ENCODE data around the gene RMND5A. TPM values are rescaled to one million over a fixed set of nuclear protein-coding genes. Genes with fewer than 3 reads are reported as not detected.

The RMND5A gene
- total and polyA plus RNA-seq, 2 experiments from 2014 or later: 23.0 to 80.8 TPM

DNA sequence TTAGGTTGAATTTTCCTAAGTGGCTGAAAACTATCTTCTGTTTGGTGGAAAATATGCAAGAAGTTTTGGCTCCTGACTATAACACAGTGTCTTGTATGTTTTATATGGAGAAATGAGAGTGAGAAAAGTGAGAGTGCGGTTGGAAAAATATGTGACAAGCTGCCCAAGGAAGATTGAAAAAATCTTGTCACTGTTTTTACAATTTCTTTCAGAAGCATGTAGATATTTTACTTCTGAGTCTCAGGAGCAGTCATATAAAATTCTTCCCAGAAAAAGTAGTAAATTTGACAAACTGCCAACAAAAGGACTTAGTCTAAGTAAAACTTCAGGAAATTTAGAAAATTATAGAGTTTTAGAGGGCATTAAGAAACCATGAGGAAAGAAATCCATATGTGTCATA, 19.4 kb upstream of the RMND5A start:
- Histone ChIP-seq H3K79me2 (no peaks in the 10 kb centered on the region), H3K36me3 (replicated peaks; ENCODE audit: insufficient read depth, low read depth) (no peaks in the 10 kb centered on the region), H3K4me3 (no peak overlapping the region), H3K4me1 (ENCODE audit: insufficient read depth) (peaks cover 4% of the 10 kb centered on the region), H3K9me2 (replicated peaks; ENCODE audit: insufficient read depth) (no peaks in the 10 kb centered on the region), H3K27ac (no peak overlapping the region), H2AFZ (no peak overlapping the region), H3K9me3 (ENCODE audit: low read depth) (no peaks in the 10 kb centered on the region), H3K27me3 (no peaks in the 10 kb centered on the region), H3K4me2 (no peak overlapping the region), H4K20me1 (ENCODE audit: insufficient read depth, poor library complexity, severe bottlenecking) (no peaks in the 10 kb centered on the region)
- WGBS (ENCODE audit: low lambda C conversion rate, missing lambda C conversion rate): 87% methylated on average over 1 of the region's 1 CpG
- no peak for DNase-seq (ENCODE audit: low spot score)
- TF ChIP-seq EZH2 (IDR thresholded peaks at IDR 0.05; ENCODE audit: borderline replicate concordance) (no peak), CTCF (IDR thresholded peaks at IDR 0.05; ENCODE audit: poor library complexity) (no peak), EZH2phosphoT487 (IDR thresholded peaks at IDR 0.05; ENCODE audit: low read depth, severe bottlenecking, unreplicated experiment) (no peak)

DNA sequence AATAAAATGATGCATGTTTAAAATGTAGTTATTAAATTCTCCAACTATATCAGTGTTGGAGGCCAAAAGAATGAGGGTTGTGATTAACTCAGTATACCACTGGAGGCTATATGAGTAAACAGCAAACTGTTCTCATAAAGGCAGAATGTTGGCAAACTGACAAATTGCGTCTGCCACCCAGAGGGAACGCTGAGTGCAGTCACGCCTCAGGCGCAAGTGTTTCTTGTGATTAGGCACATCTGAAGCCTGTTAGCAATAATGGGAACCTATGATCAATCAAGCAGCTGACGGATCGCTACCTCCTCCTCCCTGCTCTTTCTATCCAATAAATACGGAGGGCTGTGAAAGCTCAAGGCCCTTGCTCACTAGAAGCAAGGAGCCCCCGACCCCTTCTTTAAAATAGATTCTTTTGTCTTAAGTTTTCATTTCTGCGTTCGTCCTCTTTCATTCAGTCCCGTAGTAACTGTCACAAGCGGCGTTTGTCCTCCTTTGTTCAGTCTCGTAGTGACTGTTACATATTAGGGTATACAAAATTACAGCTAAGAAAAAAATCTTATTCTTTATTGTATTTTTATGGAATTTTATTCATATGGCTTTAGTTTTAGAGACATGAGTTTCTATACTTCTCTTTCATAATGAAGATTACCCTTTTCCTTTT, 16.3 kb upstream of the RMND5A start:
- no peaks in the 10 kb centered on the region for H3K9me2 ChIP-seq (replicated peaks; ENCODE audit: insufficient read depth)
- TF ChIP-seq EZH2 (IDR thresholded peaks at IDR 0.05; ENCODE audit: borderline replicate concordance) (no peak), EZH2phosphoT487 (IDR thresholded peaks at IDR 0.05; ENCODE audit: low read depth, severe bottlenecking, unreplicated experiment) (no peak), CTCF (IDR thresholded peaks at IDR 0.05; ENCODE audit: poor library complexity) (no peak)
- no peaks in the 10 kb centered on the region for H3K36me3 ChIP-seq (replicated peaks; ENCODE audit: insufficient read depth, low read depth)
- H3K27me3 ChIP-seq: no peaks in the 10 kb centered on the region
- H3K4me2 ChIP-seq: no peak overlapping the region
- H3K9me3 ChIP-seq (ENCODE audit: low read depth): no peaks in the 10 kb centered on the region
- H3K4me1 ChIP-seq (ENCODE audit: insufficient read depth): peaks cover 4% of the 10 kb centered on the region
- H3K4me3 ChIP-seq: no peak overlapping the region
- H2AFZ ChIP-seq: no peak overlapping the region
- WGBS (ENCODE audit: low lambda C conversion rate, missing lambda C conversion rate): 88% methylated on average over 14 of the region's 14 CpGs
- H3K79me2 ChIP-seq: no peaks in the 10 kb centered on the region
- DNase-seq (ENCODE audit: low spot score): peak; percentile 21
- peak overlapping the region; percentile 90 for H3K27ac ChIP-seq
- no peaks in the 10 kb centered on the region for H4K20me1 ChIP-seq (ENCODE audit: insufficient read depth, poor library complexity, severe bottlenecking)

DNA sequence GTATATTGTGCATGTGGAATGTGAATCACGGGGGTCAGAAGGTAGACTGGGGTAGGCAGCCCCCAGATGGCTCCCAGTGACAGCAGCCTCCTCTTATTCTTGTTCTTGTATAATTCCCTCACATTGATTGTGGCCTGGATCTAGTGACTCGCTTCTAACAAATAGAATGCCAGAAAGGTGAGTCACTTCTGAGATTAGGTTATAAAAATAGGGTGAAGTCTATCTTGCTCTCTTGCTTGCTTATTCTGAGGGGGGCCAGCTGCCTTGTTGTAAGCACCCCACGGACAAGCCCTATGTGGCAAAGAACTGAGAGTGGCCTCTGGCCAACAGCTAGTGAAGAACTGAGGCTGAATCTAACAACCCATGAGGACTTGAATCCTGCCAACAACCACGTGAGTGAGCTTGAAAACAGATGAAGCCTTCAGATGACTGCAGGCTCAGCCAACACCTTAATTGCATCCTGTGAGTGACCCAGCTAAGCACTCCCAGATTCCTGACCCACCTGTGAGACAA, 15.6 kb upstream of the RMND5A start:
- no peak overlapping the region for H3K4me3 ChIP-seq
- peak overlapping the region; percentile 90 for H3K27ac ChIP-seq
- no peaks in the 10 kb centered on the region for H3K27me3 ChIP-seq
- H2AFZ ChIP-seq: no peak overlapping the region
- DNase-seq (ENCODE audit: low spot score): peak; percentile 75
- peak overlapping the region; percentile 55 for H3K4me2 ChIP-seq
- H3K79me2 ChIP-seq: no peaks in the 10 kb centered on the region
- no peaks in the 10 kb centered on the region for H3K9me3 ChIP-seq (ENCODE audit: low read depth)
- no peaks in the 10 kb centered on the region for H4K20me1 ChIP-seq (ENCODE audit: insufficient read depth, poor library complexity, severe bottlenecking)
- TF ChIP-seq EZH2 (IDR thresholded peaks at IDR 0.05; ENCODE audit: borderline replicate concordance) (no peak), EZH2phosphoT487 (IDR thresholded peaks at IDR 0.05; ENCODE audit: low read depth, severe bottlenecking, unreplicated experiment) (no peak), CTCF (IDR thresholded peaks at IDR 0.05; ENCODE audit: poor library complexity) (no peak)
- H3K36me3 ChIP-seq (replicated peaks; ENCODE audit: insufficient read depth, low read depth): no peaks in the 10 kb centered on the region
- WGBS (ENCODE audit: low lambda C conversion rate, missing lambda C conversion rate): 42% methylated on average over 4 of the region's 4 CpGs
- H3K4me1 ChIP-seq (ENCODE audit: insufficient read depth): peaks cover 4% of the 10 kb centered on the region
- H3K9me2 ChIP-seq (replicated peaks; ENCODE audit: insufficient read depth): no peaks in the 10 kb centered on the region
